SK-N-SH (cell line): Measurements from ENCODE around the gene CDH23. TPM values are rescaled to one million over a fixed set of nuclear protein-coding genes. Genes with fewer than 3 reads are reported as not detected.

Experiments
- CTCF ChIA-PET: fragments of 300-600, 350-600 bp; formaldehyde crosslinking; extraction: SDS; loops from one replicate; lab custom pipeline; 2021; lab: Yijun Ruan, JAX
- POLR2A ChIA-PET: fragments of 350-600 bp; sonication (Branson Sonifier 250); formaldehyde crosslinking; extraction: SDS; loops from one replicate; lab custom pipeline; 2020; ENCODE audit warnings: antibody characterized with exemption, inconsistent platforms; lab: Yijun Ruan, JAX
- DNase-seq: peaks from one replicate; pipeline ENCODE4 v3.0.0; 2012
- H2AFZ ChIP-seq: fragments of 200-600 bp; sonication (generic); 2 replicates; pipeline ENCODE4 v1.8.1; 2016; ENCODE audit warnings: antibody characterized with exemption, mild to moderate bottlenecking, low read depth
- H3F3A ChIP-seq: fragments of 200-600 bp; sonication (generic); replicated peaks from 2 replicates; pipeline ENCODE3; 2016; ENCODE audit warnings: antibody characterized with exemption, mild to moderate bottlenecking; ENCODE audit not compliant: insufficient read depth
- H3K27ac ChIP-seq, 2 experiments: fragments of 200-500 bp in 1 of 2; fragments of 200-600 bp in 1 of 2; sonication (Bioruptor generic) in 1 of 2; sonication (generic), shearing (Covaris generic) in 1 of 2; 2 replicates each; pipeline versions ENCODE4 v1.5.1 to v1.6.1; 2014 to 2016; ENCODE audit warnings: low read depth in 2 of 2, inconsistent platforms in 1 of 2, low read length in 1 of 2, mild to moderate bottlenecking in 1 of 2, mixed read lengths in 1 of 2
- H3K27me3 ChIP-seq: fragments of 200-600 bp; sonication (generic), shearing (Covaris generic); 2 replicates; pipeline ENCODE4 v1.6.1; 2016; ENCODE audit warnings: mixed run types; ENCODE audit not compliant: insufficient read depth
- H3K36me3 ChIP-seq, 2 experiments: fragments of 200-500 bp in 1 of 2; fragments of 200-600 bp in 1 of 2; sonication (Bioruptor generic) in 1 of 2; sonication (generic) in 1 of 2; replicated peaks in 1 of 2; 2 replicates each; pipeline versions ENCODE3 to v1.5.1; 2014 to 2016; ENCODE audit warnings: low read length in 1 of 2, mild to moderate bottlenecking in 1 of 2; ENCODE audit not compliant: insufficient read depth in 2 of 2, control insufficient read depth in 1 of 2
- H3K4me1 ChIP-seq, 2 experiments: fragments of 200-500 bp in 1 of 2; fragments of 200-600 bp in 1 of 2; sonication (Bioruptor generic) in 1 of 2; sonication (generic), shearing (Covaris generic) in 1 of 2; 2 replicates each; pipeline versions ENCODE4 v1.5.1 to v1.6.1; 2014 to 2016; ENCODE audit warnings: low read depth in 1 of 2, low read length in 1 of 2, mixed run types in 1 of 2; ENCODE audit not compliant: insufficient read depth in 2 of 2, control insufficient read depth in 1 of 2
- H3K4me2 ChIP-seq: fragments of 200-600 bp; sonication (generic), shearing (Covaris generic); 2 replicates; pipeline ENCODE4 v1.6.1; 2017; ENCODE audit warnings: mixed run types
- H3K4me3 ChIP-seq, 2 experiments: fragments of 200-500 bp in 1 of 2; fragments of 200-600 bp in 1 of 2; sonication (Bioruptor generic) in 1 of 2; sonication (generic), shearing (Covaris generic) in 1 of 2; 2 replicates each; pipeline versions ENCODE4 v1.5.1 to v1.8.1; 2014 to 2016; ENCODE audit warnings: low read depth in 2 of 2, inconsistent platforms in 1 of 2, low read length in 1 of 2, mild to moderate bottlenecking in 1 of 2, mixed read lengths in 1 of 2, moderate library complexity in 1 of 2
- H3K79me2 ChIP-seq: fragments of 200-600 bp; sonication (generic); 2 replicates; pipeline ENCODE4 v1.8.1; 2017; ENCODE audit warnings: mild to moderate bottlenecking; ENCODE audit not compliant: insufficient read depth
- H3K9ac ChIP-seq: fragments of 200-600 bp; sonication (generic); 2 replicates; pipeline ENCODE4 v1.6.1; 2017; ENCODE audit warnings: mixed run types
- H3K9me2 ChIP-seq: fragments of 200-600 bp; sonication (generic); 2 replicates; pipeline ENCODE4 v1.6.1; 2017; ENCODE audit warnings: mixed run types
- H3K9me3 ChIP-seq: fragments of 200-600 bp; sonication (generic); 2 replicates; pipeline ENCODE4 v1.6.1; 2017; ENCODE audit warnings: mixed run types, mild to moderate bottlenecking, moderate library complexity
- H4K20me1 ChIP-seq: fragments of 200-600 bp; sonication (generic); 2 replicates; pipeline ENCODE4 v1.6.1; 2017; ENCODE audit warnings: mild to moderate bottlenecking, mixed run types; ENCODE audit not compliant: insufficient read depth
- CTCF ChIP-seq: fragments of 200-600 bp; sonication (generic); IDR thresholded peaks from 2 replicates; pipeline ENCODE4 v1.6.1; 2017; ENCODE audit warnings: antibody characterized with exemption, mild to moderate bottlenecking, moderate library complexity
- FOXM1 ChIP-seq: IDR thresholded peaks from 2 replicates; pipeline ENCODE4 v1.4.0; 2012; ENCODE audit warnings: low read depth, mild to moderate bottlenecking
- GABPA ChIP-seq: IDR thresholded peaks from 2 replicates; pipeline ENCODE4 v1.4.0; 2012; ENCODE audit warnings: low read depth, mild to moderate bottlenecking
- GATA2 ChIP-seq: sonication (generic); formaldehyde crosslinking; IDR thresholded peaks from 2 replicates; pipeline ENCODE4 v1.5.0; 2020; ENCODE audit warnings: mild to moderate bottlenecking, missing genetic modification reagents
- IRF3 ChIP-seq: fragments of 150-350 bp; IDR thresholded peaks from 2 replicates; pipeline ENCODE4 v1.6.1; 2016; ENCODE audit warnings: mild to moderate bottlenecking, low read depth, low read length
- JUND ChIP-seq: IDR thresholded peaks from 2 replicates; pipeline ENCODE4 v1.4.0; 2012
- MEF2A ChIP-seq: IDR thresholded peaks from 2 replicates; pipeline ENCODE4 v1.4.0; 2012; ENCODE audit warnings: low read depth, borderline replicate concordance
- MXI1 ChIP-seq: IDR thresholded peaks from 2 replicates; pipeline ENCODE4 v1.6.1; 2012; ENCODE audit warnings: mild to moderate bottlenecking, low read depth, low read length, improper control_type of control experiment
- RCOR1 ChIP-seq: fragments of 150-350 bp; IDR thresholded peaks from 2 replicates; pipeline ENCODE4 v1.6.1; 2017; ENCODE audit warnings: antibody characterized with exemption, low read length
- REST ChIP-seq: IDR thresholded peaks from 2 replicates; pipeline ENCODE4 v1.6.1; 2012; ENCODE audit warnings: mild to moderate bottlenecking, low read depth, low read length, moderate library complexity
- RFX5 ChIP-seq: IDR thresholded peaks from 2 replicates; pipeline ENCODE4 v1.6.1; 2012; ENCODE audit warnings: mild to moderate bottlenecking, improper control_type of control experiment, low read length
- RXRA ChIP-seq: IDR thresholded peaks from 2 replicates; pipeline ENCODE4 v1.4.0; 2012; ENCODE audit warnings: low read depth, mild to moderate bottlenecking, borderline replicate concordance
- SMC3 ChIP-seq: IDR thresholded peaks from 2 replicates; pipeline ENCODE4 v1.6.1; 2012; ENCODE audit warnings: low read depth, low read length, improper control_type of control experiment
- TAF1 ChIP-seq: IDR thresholded peaks from 2 replicates; pipeline ENCODE4 v1.6.1; 2012; ENCODE audit warnings: low read depth, mild to moderate bottlenecking, low read length, moderate library complexity, borderline replicate concordance
- TCF12 ChIP-seq: IDR thresholded peaks from 2 replicates; pipeline ENCODE4 v1.4.0; 2012
- TEAD4 ChIP-seq: IDR thresholded peaks from 2 replicates; pipeline ENCODE4 v1.4.0; 2012; ENCODE audit warnings: mild to moderate bottlenecking, borderline replicate concordance; ENCODE audit not compliant: insufficient read depth
- YY1 ChIP-seq: IDR thresholded peaks from 2 replicates; pipeline ENCODE4 v1.4.0; 2012; ENCODE audit warnings: low read depth, mild to moderate bottlenecking
- WGBS: methylation state at CpG from one replicate; pipeline ENCODE4 v1.1.6; 2017; ENCODE audit warnings: low lambda C conversion rate; 5-methylcytosine and 5-hydroxymethylcytosine counted together
- polyA plus RNA-seq, 3 experiments: library from polyadenylated mRNA; depleted of rRNA; stranded (reverse); fragments of >200 nt; gene quantifications; 2 replicates each; pipeline ENCODE4 v1.2.3, GENCODE V29; 2012
- TF ChIP-seq, protein P1 (sequence below): fragments of 150-350 bp; IDR thresholded peaks from 2 replicates; pipeline ENCODE4 v1.6.1; 2017; ENCODE audit warnings: antibody characterized with exemption, low read length, low read depth, borderline replicate concordance

Gene CDH23
- polyA plus RNA-seq, 1 of the 3 experiments (the other 2 are of a cell fraction) = 0.03 TPM

- peaks cover 0 to 6% of the 10 kb centered on the region in 2 experiments; a peak in 1 of 4 replicates for H3K4me1 ChIP-seq
- no peak for DNase-seq
- no peaks in the 10 kb centered on the region for H3K9me2 ChIP-seq
- H3K4me2 ChIP-seq = no peak overlapping the region
- POLR2A ChIA-PET = no interaction called here
- peaks cover 3% of the 10 kb centered on the region; the same call in 1 of the 2 replicates for H4K20me1 ChIP-seq
- H2AFZ ChIP-seq = no peak overlapping the region
- H3K79me2 ChIP-seq = no peaks in the 10 kb centered on the region
- H3K27ac ChIP-seq = no peak overlapping the region
- no peak for TF ChIP-seq TAF1
- no peak for TF ChIP-seq CTCF
- no peak for TF ChIP-seq GABPA
- TF ChIP-seq FOXM1 = no peak
- TF ChIP-seq YY1 = no peak
- no peak for TF ChIP-seq RXRA
- no peak for TF ChIP-seq SMC3
- no peak for TF ChIP-seq RCOR1
- no peak for TF ChIP-seq REST
- TF ChIP-seq JUND = no peak
- TF ChIP-seq, protein P1, sequence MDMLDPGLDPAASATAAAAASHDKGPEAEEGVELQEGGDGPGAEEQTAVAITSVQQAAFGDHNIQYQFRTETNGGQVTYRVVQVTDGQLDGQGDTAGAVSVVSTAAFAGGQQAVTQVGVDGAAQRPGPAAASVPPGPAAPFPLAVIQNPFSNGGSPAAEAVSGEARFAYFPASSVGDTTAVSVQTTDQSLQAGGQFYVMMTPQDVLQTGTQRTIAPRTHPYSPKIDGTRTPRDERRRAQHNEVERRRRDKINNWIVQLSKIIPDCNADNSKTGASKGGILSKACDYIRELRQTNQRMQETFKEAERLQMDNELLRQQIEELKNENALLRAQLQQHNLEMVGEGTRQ = no peak
- no peak for TF ChIP-seq MXI1
- no peak for TF ChIP-seq TEAD4
- no peak for TF ChIP-seq GATA2 (CRISPR knock-in tag)
- no peak for TF ChIP-seq MEF2A
- TF ChIP-seq RFX5 = no peak
- no peak for TF ChIP-seq IRF3
- TF ChIP-seq TCF12 = no peak
- TF ChIP-seq, all 33 proteins: peak for 0
- Histone ChIP-seq H3K9ac (no peak overlapping the region), H3K27me3 (0 out of 2 replicates have a peak, but pooled peaks cover 6% of the 10 kb centered on the region), H3F3A (no peaks in the 10 kb centered on the region), H3K4me3 (no peak overlapping the region), H3K9me3 (no peaks in the 10 kb centered on the region), H3K36me3 (no peaks in the 10 kb centered on the region)
- 63% methylated on average over 22 of the region's 22 CpGs for WGBS
- CTCF ChIA-PET = interaction anchor here (0.8 to 11.4 kb wide), 9 partner anchors 11 to 190 kb away, joined by 3 to 223 read pairs (median 4); partner anchors contain the start of gene CDH23
Observed at GRCh38 chr10:71573562-71574518, 177.1 kb downstream of the CDH23 start.
